Activated T-cell treated with anti-CD3 and anti-CD28 coated beads for 1 hour (primary cell): ENCODE measurements around the gene GRK5.
"Not testable (repeated sequence)": the region's sequence is repeated elsewhere in the genome, so short reads cannot be mapped to it uniquely, and the experiment has no call there.

Experiments used
- DNase-seq: peaks from one replicate; pipeline ENCODE4 v3.0.0-alpha.2; 2020; ENCODE audit warnings: low read depth

The GRK5 gene

GRCh38 chr10:119207366-119207666, at the start of gene GRK5:
Gene GRK5 (plus strand): TSS chr10:119207571. CDS start chr10:119207918, 347 bp downstream.
- peak; percentile 90 for DNase-seq

- DNase-seq, result no peak
These were observed 48.0 kb upstream of the GRK5 start for GRCh38 chr10:119159332-119159731.

GRCh38 chr10:119161680-119162451, 45.5 kb upstream of the GRK5 start:
- no peak for DNase-seq

- no peak for DNase-seq
These were observed 44.8 kb upstream of the GRK5 start for GRCh38 chr10:119162452-119163092.

GRCh38 chr10:119165171-119166117, 41.9 kb upstream of the GRK5 start, which contains the start of gene SFXN4:
Gene SFXN4 (minus strand): TSS chr10:119165714. CDS start chr10:119165647, 67 bp downstream.
- peak; percentile 71 for DNase-seq

GRCh38 chr10:119166118-119166500, 41.3 kb upstream of the GRK5 start:
- no peak for DNase-seq

- DNase-seq, result no peak
These were observed 40.8 kb upstream of the GRK5 start for GRCh38 chr10:119166564-119166963.

GRCh38 chr10:119167041-119167440, 40.3 kb upstream of the GRK5 start:
- DNase-seq, result no peak

GRCh38 chr10:119174109-119174508, 33.3 kb upstream of the GRK5 start:
- DNase-seq, result no peak

- no peak for DNase-seq
These were observed 31.2 kb upstream of the GRK5 start for GRCh38 chr10:119176166-119176565.

GRCh38 chr10:119177708-119178371, 29.5 kb upstream of the GRK5 start:
- DNase-seq, result peak; percentile 11

- DNase-seq, result peak; percentile 94
These were observed 28.8 kb upstream of the GRK5 start, which contains the start of gene PRDX3 for GRCh38 chr10:119178372-119179119. Gene PRDX3 (minus strand): TSS chr10:119178812. CDS start chr10:119178790, 22 bp downstream.

- not testable (repeated sequence) for DNase-seq
These were observed 26.4 kb upstream of the GRK5 start for GRCh38 chr10:119180850-119181400.

GRCh38 chr10:119183664-119184412, 23.5 kb upstream of the GRK5 start:
- DNase-seq, result no peak

GRCh38 chr10:119189811-119190282, 17.5 kb upstream of the GRK5 start:
- DNase-seq, result no peak

GRCh38 chr10:119190353-119190752, 17.0 kb upstream of the GRK5 start:
- no peak for DNase-seq

GRCh38 chr10:119190954-119191785, 16.2 kb upstream of the GRK5 start:
- no peak for DNase-seq

- no peak for DNase-seq
These were observed 15.5 kb upstream of the GRK5 start for GRCh38 chr10:119191881-119192280.

- no peak for DNase-seq
These were observed 9.4 kb upstream of the GRK5 start for GRCh38 chr10:119197921-119198320.
